ENCODE measurements around the gene WDR13.

DNA sequence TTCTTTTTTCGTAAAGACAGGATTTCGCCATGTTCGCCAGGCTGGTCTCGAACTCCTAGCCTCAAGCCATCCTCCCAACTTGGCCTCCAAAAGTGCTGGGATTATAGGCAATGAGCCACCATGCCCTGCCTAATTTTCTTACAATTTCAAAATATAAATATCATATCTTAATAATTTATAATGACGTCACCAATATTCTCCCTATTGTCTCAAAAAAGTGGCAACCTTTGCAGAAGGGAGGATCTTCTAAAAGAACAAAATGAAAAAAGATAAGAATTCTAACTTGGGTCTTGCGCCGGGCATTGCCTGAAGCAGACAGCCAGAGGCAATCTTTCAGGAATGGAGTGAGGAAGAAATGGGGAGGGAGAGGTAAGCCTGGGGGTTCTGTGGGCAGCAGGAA lies 48.4 kb downstream of the WDR13 start:
- TF ChIP-seq POLR2A (IDR thresholded peaks at IDR 0.05) = no peak
- TF ChIP-seq, protein P1, sequence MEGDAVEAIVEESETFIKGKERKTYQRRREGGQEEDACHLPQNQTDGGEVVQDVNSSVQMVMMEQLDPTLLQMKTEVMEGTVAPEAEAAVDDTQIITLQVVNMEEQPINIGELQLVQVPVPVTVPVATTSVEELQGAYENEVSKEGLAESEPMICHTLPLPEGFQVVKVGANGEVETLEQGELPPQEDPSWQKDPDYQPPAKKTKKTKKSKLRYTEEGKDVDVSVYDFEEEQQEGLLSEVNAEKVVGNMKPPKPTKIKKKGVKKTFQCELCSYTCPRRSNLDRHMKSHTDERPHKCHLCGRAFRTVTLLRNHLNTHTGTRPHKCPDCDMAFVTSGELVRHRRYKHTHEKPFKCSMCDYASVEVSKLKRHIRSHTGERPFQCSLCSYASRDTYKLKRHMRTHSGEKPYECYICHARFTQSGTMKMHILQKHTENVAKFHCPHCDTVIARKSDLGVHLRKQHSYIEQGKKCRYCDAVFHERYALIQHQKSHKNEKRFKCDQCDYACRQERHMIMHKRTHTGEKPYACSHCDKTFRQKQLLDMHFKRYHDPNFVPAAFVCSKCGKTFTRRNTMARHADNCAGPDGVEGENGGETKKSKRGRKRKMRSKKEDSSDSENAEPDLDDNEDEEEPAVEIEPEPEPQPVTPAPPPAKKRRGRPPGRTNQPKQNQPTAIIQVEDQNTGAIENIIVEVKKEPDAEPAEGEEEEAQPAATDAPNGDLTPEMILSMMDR (IDR thresholded peaks at IDR 0.05) = no peak

Measured in vagina (tissue), 2 donors.